Right forelimb (tissue), 1 donor: ENCODE results near the gene EXOC1.
"Not testable (repeated sequence)": the region's sequence is repeated elsewhere in the genome, so short reads cannot be mapped to it uniquely, and the experiment has no call there.

Experiments
- DNase-seq: peaks from one replicate; pipeline ENCODE4 v3.0.0-alpha.2; 2018

EXOC1 gene

GRCh38 chr4:55853484-55854046 lies at the start of gene EXOC1:
TSS of gene EXOC1 (plus strand) at chr4:55853648. CDS start at chr4:55858324, 4,676 bp downstream.
- peak; percentile 97 for DNase-seq

GRCh38 chr4:55807556-55807955 lies 45.9 kb upstream of the EXOC1 start:
- no peak for DNase-seq

- no peak for DNase-seq
Observed at GRCh38 chr4:55808186-55808585, 45.3 kb upstream of the EXOC1 start.

- DNase-seq: no peak
Observed at GRCh38 chr4:55808632-55809031, 44.8 kb upstream of the EXOC1 start.

DNA sequence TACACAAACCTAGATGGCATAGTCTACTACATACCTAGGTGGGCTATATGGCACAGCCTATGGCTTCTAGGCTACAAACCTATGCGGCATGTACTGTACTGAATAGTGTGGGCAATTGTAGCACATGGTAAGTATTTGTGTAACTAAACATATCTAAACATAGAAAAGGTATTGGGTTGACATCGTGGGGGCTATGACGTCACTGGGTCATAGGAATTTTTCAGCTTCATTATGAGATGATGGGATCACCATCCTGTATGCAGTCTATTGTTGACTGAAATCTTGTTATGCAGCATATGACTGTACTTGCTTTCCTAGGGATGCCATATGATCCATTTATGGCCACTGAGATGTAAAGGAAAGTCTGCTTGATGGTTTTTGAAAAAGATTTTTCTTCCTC lies 35.8 kb upstream of the EXOC1 start:
- no peak for DNase-seq

- peak; percentile 44 for DNase-seq
Observed at GRCh38 chr4:55819634-55820033, 33.8 kb upstream of the EXOC1 start, which contains the start of gene EXOC1L. TSS of gene EXOC1L (plus strand) at chr4:55819790. CDS start at chr4:55820027, 237 bp downstream.

- DNase-seq: no peak
Observed at GRCh38 chr4:55820279-55820678, 33.2 kb upstream of the EXOC1 start.

DNA sequence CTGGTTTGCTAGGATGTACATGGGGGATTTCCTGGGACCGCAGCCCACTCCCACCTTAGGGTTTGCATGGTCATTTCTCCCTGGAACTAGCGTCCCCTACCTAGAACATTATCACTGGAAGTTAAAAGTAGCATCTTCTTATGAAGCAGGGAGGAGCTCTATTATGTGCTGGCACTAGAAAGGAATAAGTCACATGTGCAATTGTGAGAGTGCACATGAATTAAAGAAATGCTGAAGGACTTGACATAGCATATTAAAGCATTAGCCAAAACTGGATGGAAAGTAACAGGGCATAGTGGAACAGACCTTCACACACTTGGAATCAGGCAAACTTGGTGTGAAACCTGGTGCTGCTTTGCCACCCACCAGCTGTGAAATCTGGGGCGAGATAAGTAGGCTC lies 31.1 kb upstream of the EXOC1 start:
- DNase-seq: no peak

DNA sequence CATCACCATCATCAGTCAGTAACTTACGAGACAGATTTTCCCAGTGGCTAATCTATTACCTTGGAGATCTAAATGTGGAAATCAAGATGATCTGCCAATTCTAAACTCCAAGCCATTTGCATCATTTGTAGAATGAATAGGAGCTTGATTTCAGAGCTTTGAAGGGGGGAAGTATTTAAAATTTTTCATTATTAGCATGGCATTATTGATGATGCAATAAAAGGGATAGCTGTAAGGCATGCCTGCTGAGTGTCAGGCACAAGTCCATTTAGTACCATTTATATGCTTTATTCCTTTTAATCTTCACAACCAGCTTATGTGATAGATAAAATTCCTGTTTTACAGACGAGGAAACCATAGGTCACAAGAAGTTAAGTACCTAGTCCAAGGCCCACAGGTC lies 28.6 kb upstream of the EXOC1 start:
- no peak for DNase-seq

- DNase-seq: no peak
Observed at GRCh38 chr4:55826986-55827385, 26.5 kb upstream of the EXOC1 start.

GRCh38 chr4:55827582-55827981 lies 25.9 kb upstream of the EXOC1 start:
- DNase-seq: no peak

DNA sequence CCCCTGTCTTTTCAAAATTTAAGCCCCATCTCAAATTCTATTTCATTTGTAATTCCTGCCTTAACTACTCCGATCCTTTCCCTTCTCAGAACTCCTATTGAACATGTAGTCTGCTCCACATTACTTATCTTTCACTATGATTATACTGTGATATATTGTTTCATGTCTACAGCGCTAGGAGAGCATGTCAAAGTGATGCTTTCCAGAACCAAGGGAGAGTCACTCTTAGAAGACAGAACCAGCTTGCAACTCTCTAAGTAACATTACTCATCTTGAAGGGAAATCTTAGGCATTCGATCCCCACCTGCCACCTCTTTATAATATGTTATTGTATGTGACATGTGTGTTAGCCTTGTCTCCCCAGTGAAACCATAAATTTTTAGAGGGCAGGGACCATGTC lies 23.4 kb upstream of the EXOC1 start:
- no peak for DNase-seq

DNA sequence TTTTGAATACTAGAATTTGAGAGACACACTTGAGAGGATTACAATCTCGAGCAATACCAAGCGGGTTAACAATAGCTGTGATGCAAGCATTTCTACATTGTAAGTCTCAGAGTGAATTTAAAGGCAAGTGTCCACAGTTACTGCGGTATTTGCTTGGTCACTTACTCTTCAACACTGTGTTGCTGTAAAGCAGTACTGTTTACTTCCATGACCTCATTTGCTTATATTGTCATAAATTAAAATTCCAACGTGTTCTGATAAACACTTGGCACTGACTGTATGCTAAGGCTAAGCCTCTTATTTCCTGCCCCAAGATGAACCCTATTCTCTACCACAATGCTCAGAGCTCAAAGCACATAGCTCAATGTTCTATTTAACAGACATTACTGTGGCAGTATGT lies 22.7 kb upstream of the EXOC1 start:
- DNase-seq: no peak

DNA sequence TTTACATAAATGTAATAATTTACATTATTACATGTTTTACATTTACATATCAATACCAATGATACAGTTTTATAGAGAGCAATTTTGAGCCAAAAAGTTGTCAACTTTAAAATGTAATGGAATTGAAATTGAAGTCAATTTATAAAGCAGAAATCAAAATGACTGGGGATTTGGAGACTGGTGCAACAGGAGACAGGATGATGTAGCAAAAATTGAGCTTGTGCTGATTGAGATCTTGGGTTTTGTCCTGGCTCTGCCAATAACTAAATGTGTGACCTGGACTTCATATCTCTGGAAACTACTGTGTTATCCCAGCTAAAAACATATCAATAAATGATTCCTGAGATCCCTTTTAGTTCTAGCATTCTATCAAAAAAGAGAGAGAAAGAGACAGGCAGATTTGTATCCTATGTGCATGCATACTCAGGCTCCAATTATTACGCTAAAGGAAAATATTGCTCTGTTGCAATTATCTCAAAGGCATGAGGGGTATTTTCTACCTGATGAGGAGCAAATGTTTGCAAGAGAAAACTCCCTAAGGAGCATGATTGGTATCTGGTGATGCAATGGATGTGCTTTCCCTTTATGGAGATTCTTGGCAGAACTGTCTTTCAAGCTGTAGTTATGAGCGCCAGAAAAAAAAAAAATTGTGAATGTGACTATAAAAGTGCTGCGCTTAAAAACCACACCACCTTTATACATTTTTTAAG lies 19.2 kb upstream of the EXOC1 start:
- DNase-seq: no peak

DNA sequence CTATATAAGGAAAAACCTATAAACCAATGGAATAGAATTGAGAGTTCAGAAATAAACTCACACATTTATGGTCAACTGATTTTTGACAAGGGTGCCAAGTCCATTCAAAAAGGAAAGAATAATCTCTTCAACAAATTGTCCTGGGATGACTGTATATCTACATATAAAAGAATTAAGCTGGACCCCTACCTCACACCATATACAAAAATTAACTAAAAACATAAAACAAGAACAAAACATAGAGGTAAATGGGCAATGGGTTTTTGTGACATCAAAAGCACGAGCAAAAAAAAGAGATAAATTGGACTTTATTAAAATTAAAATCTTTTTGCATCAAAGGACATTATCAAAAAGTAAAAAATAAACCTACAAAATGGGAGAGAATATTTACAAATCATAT lies 15.5 kb upstream of the EXOC1 start:
- no peak for DNase-seq

DNA sequence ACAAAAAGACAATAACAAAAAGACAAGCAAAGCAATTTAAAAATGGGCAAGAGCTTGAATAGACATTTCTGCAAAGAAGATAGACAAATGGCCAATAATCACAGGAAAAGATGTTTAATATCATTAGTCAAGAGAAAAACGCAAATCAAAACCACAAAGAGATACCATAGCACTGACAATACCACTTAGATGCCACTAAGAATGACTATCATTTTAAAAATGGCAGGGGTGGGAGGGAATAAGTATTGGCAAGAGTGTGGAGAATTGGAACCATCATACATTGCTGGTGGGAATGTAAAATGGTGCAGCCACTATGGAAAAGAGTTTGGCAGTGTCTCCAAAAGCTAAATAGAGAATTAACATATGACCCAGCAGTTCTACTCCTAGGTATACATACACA lies 15.1 kb upstream of the EXOC1 start:
- DNase-seq: no peak

DNA sequence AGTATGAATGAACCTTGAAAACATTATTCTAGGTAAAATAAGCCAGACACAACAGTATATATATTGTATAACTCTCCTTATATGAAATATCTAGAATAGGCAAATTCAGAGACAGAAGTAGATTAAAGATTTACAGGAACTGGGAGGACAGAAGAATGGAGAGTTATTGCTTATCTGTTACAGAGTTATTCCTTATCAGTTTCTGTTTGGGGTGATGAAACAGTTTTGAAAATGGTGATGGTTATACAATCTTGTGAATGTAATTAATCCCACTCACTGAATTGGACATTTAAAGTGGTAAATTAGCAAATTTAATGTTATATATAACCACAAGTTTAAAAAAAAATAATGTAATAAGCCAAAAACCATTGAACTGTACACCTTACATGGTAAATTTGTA lies 14.5 kb upstream of the EXOC1 start:
- no peak for DNase-seq

DNA sequence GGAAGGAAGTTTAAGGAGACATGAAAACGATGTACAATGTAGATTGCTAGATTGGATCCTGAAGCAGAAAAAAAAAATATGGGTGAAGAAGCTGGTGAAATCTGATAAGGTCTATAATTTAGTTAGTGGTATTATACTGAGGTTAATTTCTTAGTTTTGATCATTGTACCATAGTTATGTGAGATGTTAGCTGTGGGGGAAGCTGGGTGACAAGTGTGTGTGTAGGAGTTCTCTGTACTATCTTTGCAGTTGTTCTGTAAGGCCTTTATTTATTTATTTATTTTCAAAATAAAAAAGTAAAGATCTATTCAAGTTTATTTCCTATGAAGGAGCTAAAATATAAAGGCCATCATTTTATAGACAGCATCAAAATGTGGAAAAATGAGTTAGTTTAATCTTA lies 12.5 kb upstream of the EXOC1 start:
- no peak for DNase-seq

- not testable (repeated sequence) for DNase-seq
Observed at GRCh38 chr4:55841373-55842239, 11.8 kb upstream of the EXOC1 start.

DNA sequence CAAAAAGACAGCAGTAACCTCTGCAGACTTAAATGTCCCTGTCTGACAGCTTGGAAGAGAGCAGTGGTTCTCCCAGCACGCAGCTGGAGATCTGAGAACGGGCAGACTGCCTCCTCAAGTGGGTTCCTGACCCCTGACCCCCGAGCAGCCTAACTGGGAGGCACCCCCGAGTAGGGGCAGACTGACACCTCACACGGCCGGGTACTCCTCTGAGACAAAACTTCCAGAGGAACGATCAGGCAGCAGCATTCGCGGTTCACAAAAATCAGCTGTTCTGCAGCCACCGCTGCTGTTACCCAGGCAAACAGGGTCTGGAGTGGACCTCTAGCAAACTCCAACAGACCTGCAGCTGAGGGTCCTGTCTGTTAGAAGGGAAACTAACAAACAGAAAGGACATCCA lies 11.1 kb upstream of the EXOC1 start:
- not testable (repeated sequence) for DNase-seq

DNA sequence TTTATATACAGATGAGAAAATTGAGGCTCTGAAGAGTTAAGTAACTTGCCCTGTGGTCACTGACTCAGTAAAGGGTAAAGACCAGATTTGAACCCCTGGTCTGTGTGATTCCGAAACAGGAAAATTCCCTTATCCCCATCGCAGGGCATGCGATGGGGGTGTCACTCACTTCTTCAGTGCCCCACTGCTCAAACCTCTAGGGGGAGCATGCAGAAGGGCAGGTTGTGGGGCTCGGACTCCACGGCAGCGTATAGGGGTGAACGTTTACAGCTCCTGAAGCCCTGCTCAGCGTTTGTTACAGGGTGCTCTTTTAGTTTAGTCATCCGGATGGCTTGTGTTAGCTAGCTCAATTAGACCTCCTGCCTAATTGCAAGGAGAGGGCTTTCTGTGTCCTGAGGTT lies 3.7 kb upstream of the EXOC1 start:
- DNase-seq: no peak

- no peak for DNase-seq
Observed at GRCh38 chr4:55851885-55852284, 1.6 kb upstream of the EXOC1 start.

DNA sequence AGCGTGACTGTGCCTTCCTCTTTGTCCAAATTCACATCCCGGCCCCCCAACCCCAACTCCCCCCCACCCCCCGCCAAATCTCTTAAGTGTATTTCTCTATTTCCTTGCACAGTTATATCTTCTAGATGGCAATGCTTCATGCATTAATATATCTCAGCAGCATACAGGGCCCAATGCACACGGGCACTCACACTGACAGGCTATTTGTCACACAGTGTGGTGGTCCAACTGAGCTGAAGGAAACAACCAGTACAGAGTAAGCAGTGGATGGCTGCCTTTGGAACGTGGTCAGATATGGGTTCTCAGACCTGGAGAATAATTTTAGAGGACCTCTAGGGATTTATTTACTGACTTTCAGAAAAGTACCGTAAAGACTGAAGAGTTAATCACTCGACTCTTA lies 681 bp downstream of the EXOC1 start:
- no peak for DNase-seq

DNA sequence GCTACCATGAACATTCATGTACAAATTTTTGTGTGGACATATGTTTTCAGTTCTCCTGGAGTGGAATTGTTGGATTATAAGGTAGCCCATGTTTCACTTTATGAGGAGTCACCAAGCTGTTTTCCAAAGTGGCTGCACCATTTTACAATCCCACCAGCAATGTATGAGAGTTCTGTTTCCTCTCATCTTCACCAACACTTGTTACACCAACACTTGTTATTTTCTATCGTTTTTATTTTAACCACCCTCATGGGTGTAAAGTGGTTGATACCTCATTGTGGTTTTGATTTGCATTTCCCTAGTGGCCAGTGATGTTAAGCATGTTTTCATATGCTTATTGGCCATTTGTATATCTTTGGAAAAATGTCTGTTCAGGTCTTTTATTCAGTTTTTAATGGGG lies 4.1 kb downstream of the EXOC1 start:
- no peak for DNase-seq
